Neuronal stem cell (in vitro differentiated cells): ENCODE data around the gene THBS3.
"Not testable (repeated sequence)": the region's sequence is repeated elsewhere in the genome, so short reads cannot be mapped to it uniquely, and the experiment has no call there.

Experiments
- DNase-seq: peaks from one replicate; pipeline ENCODE4 v3.0.0-alpha.2; 2013; ENCODE audit warnings: low spot score
- H2AFZ ChIP-seq: one replicate; pipeline ENCODE4 v1.6.1; 2013; ENCODE audit warnings: mild to moderate bottlenecking, low read length, inconsistent platforms
- H2AK5ac ChIP-seq: 2 replicates; pipeline ENCODE4 v1.6.1; 2013; ENCODE audit warnings: low read depth, mild to moderate bottlenecking, inconsistent platforms, low read length, moderate library complexity, mixed read lengths
- H2BK120ac ChIP-seq: 2 replicates; pipeline ENCODE4 v1.6.1; 2013; ENCODE audit warnings: low read depth, mild to moderate bottlenecking, inconsistent platforms, low read length, moderate library complexity, mixed read lengths
- H2BK12ac ChIP-seq: one replicate; pipeline ENCODE4 v1.6.1; 2013; ENCODE audit warnings: low read length, inconsistent platforms
- H2BK15ac ChIP-seq: 2 replicates; pipeline ENCODE4 v1.6.1; 2013; ENCODE audit warnings: mild to moderate bottlenecking, low read length, inconsistent platforms, mixed read lengths
- H2BK5ac ChIP-seq: one replicate; pipeline ENCODE4 v1.6.1; 2013; ENCODE audit warnings: inconsistent platforms, mild to moderate bottlenecking, low read length, moderate library complexity
- H3K14ac ChIP-seq: one replicate; pipeline ENCODE4 v1.6.1; 2013; ENCODE audit warnings: low read length, inconsistent platforms
- H3K18ac ChIP-seq: 2 replicates; pipeline ENCODE4 v1.6.1; 2013; ENCODE audit warnings: low read length, inconsistent platforms
- H3K23ac ChIP-seq: 2 replicates; pipeline ENCODE4 v1.6.1; 2013; ENCODE audit warnings: low read depth, mild to moderate bottlenecking, mixed read lengths, low read length, inconsistent platforms; ENCODE audit not compliant: poor library complexity
- H3K27ac ChIP-seq: replicated peaks from 3 replicates; pipeline ENCODE4 v1.5.1; 2013; ENCODE audit warnings: low read length, inconsistent platforms
- H3K27me3 ChIP-seq, 3 experiments: 2 replicates each; pipeline ENCODE4 v1.6.1; 2013; ENCODE audit warnings: low read length in 3 of 3, mild to moderate bottlenecking in 2 of 3, inconsistent platforms in 1 of 3, low read depth in 1 of 3, mixed read lengths in 1 of 3, moderate library complexity in 1 of 3; ENCODE audit not compliant: control insufficient read depth in 3 of 3, insufficient read depth in 3 of 3
- H3K36me3 ChIP-seq, 2 donors: replicated peaks in 1 of 2; 2 replicates each; pipeline ENCODE4 v1.6.1; 2013; ENCODE audit warnings: low read length in 2 of 2; ENCODE audit not compliant: control insufficient read depth in 2 of 2, insufficient read depth in 2 of 2
- H3K4ac ChIP-seq: 2 replicates; pipeline ENCODE4 v1.6.1; 2013; ENCODE audit warnings: inconsistent platforms, mild to moderate bottlenecking, low read length, moderate library complexity
- H3K4me1 ChIP-seq, 2 donors: 1 replicate in 1 of 2; 2 replicates in 1 of 2; pipeline ENCODE4 v1.6.1; 2013; ENCODE audit warnings: low read length in 2 of 2, low read depth in 1 of 2; ENCODE audit not compliant: control insufficient read depth in 2 of 2, insufficient read depth in 1 of 2
- H3K4me2 ChIP-seq: one replicate; pipeline ENCODE4 v1.6.1; 2013; ENCODE audit warnings: mild to moderate bottlenecking, low read length, inconsistent platforms; ENCODE audit not compliant: insufficient read depth, poor library complexity, severe bottlenecking
- H3K4me3 ChIP-seq, 2 donors: 2 replicates each; pipeline ENCODE4 v1.5.1; 2013; ENCODE audit warnings: low read length in 2 of 2, mild to moderate bottlenecking in 2 of 2, inconsistent platforms in 1 of 2, moderate library complexity in 1 of 2
- H3K79me1 ChIP-seq: one replicate; pipeline ENCODE4 v1.6.1; 2013; ENCODE audit warnings: low read depth, mild to moderate bottlenecking, inconsistent platforms, low read length, moderate library complexity
- H3K9ac ChIP-seq: one replicate; pipeline ENCODE4 v1.6.1; 2013; ENCODE audit warnings: mild to moderate bottlenecking, low read depth, low read length, inconsistent platforms; ENCODE audit not compliant: poor library complexity
- H3K9me3 ChIP-seq, 2 donors: replicated peaks in 1 of 2; 2 replicates each; pipeline versions ENCODE3 to v1.6.1; 2013; ENCODE audit warnings: low read length in 2 of 2, mild to moderate bottlenecking in 2 of 2, inconsistent platforms in 1 of 2, low read depth in 1 of 2, mixed read lengths in 1 of 2, moderate library complexity in 1 of 2; ENCODE audit not compliant: control insufficient read depth in 2 of 2, insufficient read depth in 1 of 2
- H4K8ac ChIP-seq: one replicate; pipeline ENCODE4 v1.6.1; 2013; ENCODE audit warnings: low read depth, mild to moderate bottlenecking, inconsistent platforms, low read length, moderate library complexity
- H4K91ac ChIP-seq: one replicate; pipeline ENCODE4 v1.6.1; 2013; ENCODE audit warnings: low read length, low read depth, mild to moderate bottlenecking, inconsistent platforms; ENCODE audit not compliant: poor library complexity
- WGBS, 2 donors: extraction: QIAGEN DNeasy Blood & Tissue Kit; methylation state at CpG; one replicate each; pipeline ENCODE4 v1.1.7; 2013; ENCODE audit warnings: missing lambda C conversion rate in 2 of 2, mixed read lengths in 1 of 2; ENCODE audit not compliant: insufficient read length in 2 of 2, insufficient replicate concordance in 1 of 2; ENCODE audit errors: extremely low coverage in 2 of 2; 5-methylcytosine and 5-hydroxymethylcytosine counted together

Gene THBS3

GRCh38 chr1:155233502-155233901, 25.8 kb upstream of the THBS3 start:
- DNase-seq, H4K91ac ChIP-seq, H2BK120ac ChIP-seq, H2BK12ac ChIP-seq, H3K27me3 ChIP-seq, H2AK5ac ChIP-seq, H3K23ac ChIP-seq, H3K4me2 ChIP-seq, H3K4me3 ChIP-seq, H3K4ac ChIP-seq, H2BK15ac ChIP-seq, H3K27ac ChIP-seq, H2BK5ac ChIP-seq, H3K9ac ChIP-seq, H3K79me1 ChIP-seq, H2AFZ ChIP-seq, H3K14ac ChIP-seq, H3K18ac ChIP-seq, H3K4me1 ChIP-seq, H4K8ac ChIP-seq, H3K9me3 ChIP-seq: not testable (repeated sequence)
- H3K36me3 ChIP-seq = peaks cover 5 to 24% of the 10 kb centered on the region in 2 donors
- no CpG with 5 or more reads among the region's 5 CpGs for WGBS, 2 donors

GRCh38 chr1:155232001-155232978, 24.6 kb upstream of the THBS3 start:
- not testable (repeated sequence) for H3K4me3 ChIP-seq, H4K91ac ChIP-seq, H2AK5ac ChIP-seq, H2BK12ac ChIP-seq, H3K9me3 ChIP-seq, DNase-seq, H3K14ac ChIP-seq, H3K18ac ChIP-seq, H3K9ac ChIP-seq, H2BK5ac ChIP-seq, H3K4ac ChIP-seq, H2AFZ ChIP-seq, H3K79me1 ChIP-seq, H2BK120ac ChIP-seq, H3K4me1 ChIP-seq, H2BK15ac ChIP-seq, H3K27me3 ChIP-seq, H3K23ac ChIP-seq, H3K27ac ChIP-seq, H4K8ac ChIP-seq, H3K4me2 ChIP-seq
- no CpG with 5 or more reads among the region's 13 CpGs for WGBS, 2 donors
- peaks cover 5 to 18% of the 10 kb centered on the region in 2 donors for H3K36me3 ChIP-seq

GRCh38 chr1:155231302-155231701, 23.6 kb upstream of the THBS3 start:
- H2BK5ac ChIP-seq, H2BK12ac ChIP-seq, H2AFZ ChIP-seq, H2AK5ac ChIP-seq, H3K4me2 ChIP-seq, H3K14ac ChIP-seq, H2BK120ac ChIP-seq, H3K27ac ChIP-seq, H3K79me1 ChIP-seq, H3K4ac ChIP-seq, H3K18ac ChIP-seq, H3K36me3 ChIP-seq, H3K27me3 ChIP-seq, H3K4me1 ChIP-seq, H3K4me3 ChIP-seq, H3K9me3 ChIP-seq, DNase-seq, H4K8ac ChIP-seq, H4K91ac ChIP-seq, H3K23ac ChIP-seq, H2BK15ac ChIP-seq: not testable (repeated sequence)
- no CpG with 5 or more reads among the region's 3 CpGs for WGBS, 2 donors
- peak overlapping the region; percentile 38 for H3K9ac ChIP-seq

- H3K9me3 ChIP-seq = no peaks in the 10 kb centered on the region
- peak overlapping the region; percentile 79 for H2AFZ ChIP-seq
- peak overlapping the region; percentile 39 for H3K18ac ChIP-seq
- H3K4ac ChIP-seq = no peak overlapping the region
- H3K23ac ChIP-seq = no peak overlapping the region
- H3K36me3 ChIP-seq = peaks cover 3 to 27% of the 10 kb centered on the region in 2 donors
- no peak overlapping the region for H2BK15ac ChIP-seq
- H2AK5ac ChIP-seq = no peak overlapping the region
- H3K27ac ChIP-seq = peak overlapping the region; percentile 85
- no peak for DNase-seq
- H3K14ac ChIP-seq = no peak overlapping the region
- H2BK5ac ChIP-seq = no peak overlapping the region
- H2BK12ac ChIP-seq = no peak overlapping the region
- no peaks in the 10 kb centered on the region for H3K27me3 ChIP-seq
- no CpG with 5 or more reads among the region's 9 CpGs for WGBS, 2 donors
- peaks cover 3% of the 10 kb centered on the region for H3K79me1 ChIP-seq
- peak overlapping the region; percentile 63 for H3K4me2 ChIP-seq
- H3K4me3 ChIP-seq = peak overlapping the region in 1 of 2 donors; percentile 54
- peak overlapping the region; percentile 63 for H3K9ac ChIP-seq
- no peak overlapping the region for H2BK120ac ChIP-seq
- H4K8ac ChIP-seq = peak overlapping the region; percentile 21
- H3K4me1 ChIP-seq = peaks cover 12% of the 10 kb centered on the region in 2 donors
- H4K91ac ChIP-seq = no peak overlapping the region
These were observed 20.4 kb upstream of the THBS3 start for GRCh38 chr1:155228096-155228427.
